Activated CD4-positive, alpha-beta T cell treated with anti-CD3 and anti-CD28 coated beads for 36 hours (primary cell): ENCODE measurements around the gene SERP1. TPM values are rescaled to one million over a fixed set of nuclear protein-coding genes. Genes with fewer than 3 reads are reported as not detected.

ENCODE experiments used
- ATAC-seq: fragments of 200-7000 bp; cut with Tn5 transposase; one replicate; pipeline ENCODE4 v1.10.0; 2021; ENCODE audit warnings: mild to moderate bottlenecking, moderate library complexity
- CTCF ChIA-PET: fragments of 350-600 bp; sonication (Branson Sonifier 250); formaldehyde crosslinking; loops from one replicate; lab custom pipeline; 2021; ENCODE audit warnings: antibody characterized with exemption; lab: Charles Lee
- POLR2A ChIA-PET: fragments of 350-600 bp; sonication (Branson Sonifier 250); formaldehyde crosslinking; loops from one replicate; lab custom pipeline; 2021; ENCODE audit warnings: antibody characterized with exemption, inconsistent platforms; lab: Charles Lee
- DNase-seq: peaks from one replicate; pipeline ENCODE4 v3.0.0-alpha.2; 2020
- H3K27ac Mint-ChIP-seq: one replicate; pipeline ENCODE4 v1.8.0; 2021; ENCODE audit warnings: mixed read lengths
- H3K27me3 Mint-ChIP-seq: one replicate; pipeline ENCODE4 v1.8.0; 2021; ENCODE audit warnings: mixed read lengths
- H3K36me3 Mint-ChIP-seq: one replicate; pipeline ENCODE4 v1.8.0; 2021; ENCODE audit warnings: low read depth, mixed read lengths
- H3K4me1 Mint-ChIP-seq: one replicate; pipeline ENCODE4 v1.8.0; 2021; ENCODE audit warnings: mixed read lengths
- H3K4me3 Mint-ChIP-seq: one replicate; pipeline ENCODE4 v1.8.0; 2021; ENCODE audit warnings: mild to moderate bottlenecking, moderate library complexity, mixed read lengths
- H3K9me3 Mint-ChIP-seq: one replicate; pipeline ENCODE4 v1.8.0; 2021; ENCODE audit warnings: low read depth, mixed read lengths
- intact Hi-C, 2 experiments: fragments of 100-400 bp; cut with DNase I in 1 of 2; cut with micrococcal nuclease in 1 of 2; formaldehyde crosslinking; loops; one replicate each; pipeline versions ENCODE4 v1.14.2 to v1.15.1; 2022 to 2024; cut with DNase I, micrococcal nuclease
- total RNA-seq, 2 experiments: library from RNA; stranded (reverse); gene quantifications; one replicate each; pipeline ENCODE4 v1.2.3, GENCODE V29; 2021

Gene SERP1
- total RNA-seq, 2 experiments from 2014 or later = 84.6 to 96.1 TPM

DNA sequence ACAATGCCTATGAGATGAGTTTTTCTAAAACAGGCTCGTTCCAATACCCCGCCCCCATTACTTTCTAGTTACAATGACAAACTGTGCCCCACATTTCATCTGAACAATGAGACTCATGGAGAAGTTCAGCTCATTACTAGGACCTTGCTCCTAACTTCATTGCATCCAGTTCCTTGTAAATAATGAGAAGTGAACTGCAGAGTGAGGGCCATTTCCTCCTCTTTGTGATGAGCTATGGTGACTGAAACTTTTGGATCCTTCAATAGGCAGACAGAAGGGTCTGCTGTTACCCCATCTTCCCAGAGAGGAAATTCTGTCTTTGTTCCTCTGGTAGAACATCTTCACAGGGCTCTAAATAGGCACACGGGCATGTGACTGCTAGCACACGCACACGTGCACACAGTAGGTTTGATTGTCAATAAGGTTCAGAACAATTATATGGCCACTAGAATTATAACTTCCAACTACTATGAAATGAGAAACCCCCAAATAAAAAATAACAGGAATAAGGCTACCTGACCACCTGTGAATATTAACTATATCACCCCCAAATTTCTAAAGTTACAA, 51.8 kb downstream of the SERP1 start:
- ChIA-PET POLR2A (interaction anchor here (0.6 kb wide), 1 partner anchor 26 kb away, joined by 3 read pairs; no protein-coding TSS in a partner anchor), CTCF (interaction anchor here (0.7 to 4.1 kb wide), 22 partner anchors 8 to 276 kb away, joined by 3 to 36 read pairs (median 6); partner anchors contain the start of gene TSC22D2)
- no peak for ATAC-seq
- Mint-ChIP-seq H3K27ac (no peak overlapping the region), H3K9me3 (no peaks in the 10 kb centered on the region), H3K4me3 (no peak overlapping the region), H3K27me3 (no peaks in the 10 kb centered on the region), H3K36me3 (no peaks in the 10 kb centered on the region), H3K4me1 (no peaks in the 10 kb centered on the region)
- intact Hi-C loops = loop anchor here (2.0 kb wide), 3 partner anchors 82 to 528 kb away; no protein-coding TSS in a partner anchor
- no peak for DNase-seq

Other genes with a start within 250 kb of the SERP1 start
- gene TSC22D2, start 138.2 kb downstream of the SERP1 start, total RNA-seq = 10 to 100 TPM; 12.0 to 20.2 TPM
- 100 to 1,000 TPM; 119 to 182 TPM for gene EIF2A, start 291 bp upstream of the SERP1 start, total RNA-seq
- gene SELENOT, start 56.8 kb upstream of the SERP1 start, total RNA-seq = 100 to 1,000 TPM in 1 of 2 experiments, 10 to 100 TPM in 1; 88.6 to 134 TPM
- under 1 TPM in 1 of 2 experiments, not detected in 1; 0.58 TPM for gene ERICH6, start 157.4 kb upstream of the SERP1 start, total RNA-seq
- gene SIAH2, start 216.7 kb upstream of the SERP1 start, total RNA-seq = 100 to 1,000 TPM in 1 of 2 experiments, 10 to 100 TPM in 1; 85.7 to 154 TPM